Brain microvascular endothelial cell (primary cell): Measurements from ENCODE around the gene TNFRSF25.

Experiments
- DNase-seq: peaks from one replicate; pipeline ENCODE4 v3.0.0-alpha.2; 2020
- H3K27ac ChIP-seq: fragments of 250-450 bp; sonication (Bioruptor Pico); 2 replicates; pipeline ENCODE4 v1.5.1; 2020; ENCODE audit warnings: mild to moderate bottlenecking, moderate library complexity
- H3K27me3 ChIP-seq: fragments of 250-450 bp; sonication (Bioruptor Pico); replicated peaks from 2 replicates; pipeline ENCODE4 v1.5.1; 2020; ENCODE audit warnings: mild to moderate bottlenecking
- H3K36me3 ChIP-seq: fragments of 250-450 bp; sonication (Bioruptor Pico); replicated peaks from 2 replicates; pipeline ENCODE4 v1.5.1; 2020; ENCODE audit warnings: mild to moderate bottlenecking
- H3K4me3 ChIP-seq: 2 replicates; pipeline ENCODE4 v1.5.1; 2011; ENCODE audit warnings: low read depth, mild to moderate bottlenecking, control low read depth, low read length, moderate library complexity
- CTCF ChIP-seq: IDR thresholded peaks from 2 replicates; pipeline ENCODE4 v1.5.1; 2011; ENCODE audit warnings: low read depth, mild to moderate bottlenecking, moderate library complexity, low read length, control low read depth, inconsistent platforms; ENCODE audit errors: missing control alignments
- in situ Hi-C: cut with HindIII; loops from 2 replicates; pipeline ENCODE4 v1.10.0; 2017; ENCODE audit warnings: low sequenced_read_pairs, low pct_ligation_motif_present

Gene TNFRSF25

GRCh38 chr1:6491966-6492365 lies 26.0 kb upstream of the TNFRSF25 start:
- Histone ChIP-seq H3K4me3 (no peak overlapping the region), H3K27me3 (no peaks in the 10 kb centered on the region), H3K36me3 (no peaks in the 10 kb centered on the region), H3K27ac (peak overlapping the region; percentile 14)
- DNase-seq: no peak
- no peak for TF ChIP-seq CTCF
- in situ Hi-C loops: no loop called here

GRCh38 chr1:6491480-6491962 lies 25.5 kb upstream of the TNFRSF25 start, which contains the start of gene PLEKHG5:
Gene PLEKHG5 (minus strand): TSS chr1:6491667. CDS start chr1:6477571, 14,096 bp downstream.
- no peaks in the 10 kb centered on the region for H3K36me3 ChIP-seq
- no peak for TF ChIP-seq CTCF
- no peaks in the 10 kb centered on the region for H3K27me3 ChIP-seq
- in situ Hi-C loops: no loop called here
- peak; percentile 68 for DNase-seq
- peak within 1 kb of the TSS; percentile 85 for H3K4me3 ChIP-seq
- H3K27ac ChIP-seq: peak within 1 kb of the TSS; percentile 46

- Histone ChIP-seq H3K36me3 (no peaks in the 10 kb centered on the region), H3K27ac (peak overlapping the region; percentile 46), H3K4me3 (peak overlapping the region; percentile 85), H3K27me3 (no peaks in the 10 kb centered on the region)
- no peak for TF ChIP-seq CTCF
- DNase-seq: no peak
- in situ Hi-C loops: no loop called here
These were observed 25.1 kb upstream of the TNFRSF25 start for GRCh38 chr1:6491081-6491449.

GRCh38 chr1:6490181-6491080 lies 24.5 kb upstream of the TNFRSF25 start:
- H3K4me3 ChIP-seq: peak overlapping the region; percentile 85

GRCh38 chr1:6489799-6490180 lies 23.8 kb upstream of the TNFRSF25 start:
- peak; percentile 47 for DNase-seq
- TF ChIP-seq CTCF: peak; percentile 92

More at GRCh38 chr1:6490181-6491080, 24.5 kb upstream of the TNFRSF25 start:
- TF ChIP-seq CTCF: no peak
- peak overlapping the region; percentile 46 for H3K27ac ChIP-seq
- H3K36me3 ChIP-seq: no peaks in the 10 kb centered on the region
- DNase-seq: peak; percentile 62
- H3K27me3 ChIP-seq: no peaks in the 10 kb centered on the region
- in situ Hi-C loops: no loop called here

More at GRCh38 chr1:6489799-6490180, 23.8 kb upstream of the TNFRSF25 start:
- H3K36me3 ChIP-seq: no peaks in the 10 kb centered on the region
- in situ Hi-C loops: no loop called here
- peak overlapping the region; percentile 85 for H3K4me3 ChIP-seq
- peak overlapping the region; percentile 2 for H3K27ac ChIP-seq
- no peaks in the 10 kb centered on the region for H3K27me3 ChIP-seq
